A549 (cell line): ENCODE measurements around the gene SH3PXD2A. TPM values are rescaled to one million over a fixed set of nuclear protein-coding genes. Genes with fewer than 3 reads are reported as not detected.

ENCODE experiments used
- ATAC-seq, 2 experiments: fragments of 200-7000 bp in 1 of 2; fragments of >200 bp in 1 of 2; cut with Nextera tagmentation in 1 of 2; cut with Tn5 transposase in 1 of 2; 3 replicates each; pipeline versions ENCODE4 v1.8.0 to v1.9.1; 2018 to 2020; ENCODE audit warnings: mild to moderate bottlenecking in 1 of 2, moderate library complexity in 1 of 2
- CTCF ChIA-PET: fragments of 300-600 bp; sonication (Branson Sonifier 250); formaldehyde crosslinking; extraction: SDS; loops from one replicate; lab custom pipeline; 2021; ENCODE audit warnings: antibody characterized with exemption, inconsistent platforms; lab: Yijun Ruan, JAX
- POLR2A ChIA-PET: fragments of 350-600 bp; formaldehyde crosslinking; extraction: SDS; loops from one replicate; lab custom pipeline; 2021; ENCODE audit warnings: antibody characterized with exemption, inconsistent platforms; lab: Yijun Ruan, JAX
- DNase-seq, 2 experiments: peaks; one replicate each; pipeline versions ENCODE4 v3.0.0 to v3.0.0-alpha.2; 2011 to 2016; ENCODE audit warnings: low read depth in 1 of 2, low spot score in 1 of 2
- FAIRE-seq: peaks from 2 replicates; lab custom pipeline; 2011; peaks lifted over from hg19 to GRCh38; lab: Jason Lieb, UNC
- H3K27ac ChIP-seq, 2 experiments: fragments of >200 bp; sonication (Bioruptor Twin); formaldehyde crosslinking; 3 replicates each; pipeline ENCODE4 v1.5.1; 2016 to 2017
- H3K4me1 ChIP-seq: fragments of >200 bp; sonication (Bioruptor Twin); formaldehyde crosslinking; 3 replicates; pipeline ENCODE4 v1.6.1; 2016
- H3K4me2 ChIP-seq: fragments of >200 bp; sonication (Bioruptor Twin); formaldehyde crosslinking; 3 replicates; pipeline ENCODE4 v1.6.1; 2016
- H3K4me3 ChIP-seq: fragments of >200 bp; sonication (Bioruptor Twin); formaldehyde crosslinking; 3 replicates; pipeline ENCODE4 v1.5.1; 2016
- H3K9me3 ChIP-seq: fragments of >200 bp; sonication (Bioruptor Twin); formaldehyde crosslinking; 3 replicates; pipeline ENCODE4 v1.6.1; 2016
- CBX8 ChIP-seq: fragments of 200-600 bp; sonication (generic); IDR thresholded peaks from 2 replicates; pipeline ENCODE4 v1.6.1; 2016
- CEBPB ChIP-seq, 2 experiments: fragments of >200 bp in 1 of 2; sonication (Bioruptor Twin) in 1 of 2; formaldehyde crosslinking in 1 of 2; IDR thresholded peaks; 2 replicates each; pipeline ENCODE4 v1.6.1; 2012 to 2016
- CHD2 ChIP-seq: fragments of 150-350 bp; IDR thresholded peaks from 2 replicates; pipeline ENCODE4 v1.6.1; 2014; ENCODE audit warnings: low read length; ENCODE audit not compliant: partially characterized antibody
- CTCF ChIP-seq: fragments of >200 bp; sonication (Bioruptor Twin); formaldehyde crosslinking; IDR thresholded peaks from 3 replicates; pipeline ENCODE4 v1.5.1; 2016
- ELK1 ChIP-seq: fragments of 150-350 bp; IDR thresholded peaks from 2 replicates; pipeline ENCODE4 v1.6.1; 2014; ENCODE audit warnings: low read depth, mild to moderate bottlenecking, low read length
- FOSL2 ChIP-seq, 2 experiments: fragments of 450-650 bp in 1 of 2; fragments of >200 bp in 1 of 2; sonication (Bioruptor Twin) in 1 of 2; formaldehyde crosslinking; IDR thresholded peaks; 2 replicates each; pipeline versions ENCODE4 v1.5.0 to v1.6.1; 2016 to 2020; ENCODE audit warnings: mild to moderate bottlenecking in 1 of 2, moderate library complexity in 1 of 2
- JUNB ChIP-seq: fragments of >200 bp; sonication (Bioruptor Twin); formaldehyde crosslinking; IDR thresholded peaks from 2 replicates; pipeline ENCODE4 v1.6.1; 2016
- KDM1A ChIP-seq: fragments of 200-600 bp; sonication (generic); IDR thresholded peaks from 2 replicates; pipeline ENCODE4 v1.6.1; 2016; ENCODE audit warnings: low read depth, mild to moderate bottlenecking
- MAFK ChIP-seq: fragments of 450-650 bp; IDR thresholded peaks from 2 replicates; pipeline ENCODE4 v1.6.1; 2014; ENCODE audit not compliant: partially characterized antibody
- RARB ChIP-seq: fragments of 250-450 bp; sonication (Bioruptor Pico); IDR thresholded peaks from 2 replicates; pipeline ENCODE4 v1.8.0; 2021; ENCODE audit warnings: mild to moderate bottlenecking, moderate library complexity
- RCOR1 ChIP-seq: fragments of 150-350 bp; IDR thresholded peaks from 2 replicates; pipeline ENCODE4 v1.6.1; 2014; ENCODE audit warnings: antibody characterized with exemption, low read length, low read depth
- RNF2 ChIP-seq: fragments of 200-600 bp; sonication (generic); IDR thresholded peaks from 2 replicates; pipeline ENCODE4 v1.6.1; 2016; ENCODE audit warnings: low read depth, mild to moderate bottlenecking, antibody characterized with exemption, moderate library complexity, borderline replicate concordance
- SMC3 ChIP-seq: fragments of >200 bp; sonication (Bioruptor Twin); formaldehyde crosslinking; IDR thresholded peaks from 3 replicates; pipeline ENCODE4 v1.6.1; 2018; ENCODE audit warnings: inconsistent platforms
- ZC3H11A ChIP-seq: fragments of 450-650 bp; IDR thresholded peaks from 2 replicates; pipeline ENCODE4 v1.6.1; 2014; ENCODE audit warnings: antibody characterized with exemption, mild to moderate bottlenecking
- ZFP36 ChIP-seq: fragments of 450-650 bp; IDR thresholded peaks from 2 replicates; pipeline ENCODE4 v1.6.1; 2014; ENCODE audit warnings: borderline replicate concordance; ENCODE audit not compliant: partially characterized antibody
- ZNF302 ChIP-seq: fragments of 250-450 bp; sonication (Bioruptor Pico); IDR thresholded peaks from 2 replicates; pipeline ENCODE4 v1.9.0; 2021; ENCODE audit warnings: inconsistent platforms, mild to moderate bottlenecking, moderate library complexity
- ZSCAN20 ChIP-seq: fragments of 250-450 bp; sonication (Bioruptor Pico); IDR thresholded peaks from 2 replicates; pipeline ENCODE4 v1.8.0; 2022; ENCODE audit warnings: mild to moderate bottlenecking, moderate library complexity
- WGBS: methylation state at CpG from one replicate; pipeline ENCODE4 v1.1.6; 2017; ENCODE audit errors: missing lambda C conversion rate; 5-methylcytosine and 5-hydroxymethylcytosine counted together
- polyA plus RNA-seq, 4 experiments: library from polyadenylated mRNA; depleted of rRNA in 3 of 4; stranded (reverse); fragments of >200 nt; fragmentation: RNase III in 1 of 4; extraction: RNeasy Plus Mini Kit Qiagen cat#74134 plus additional on column Dnase treatment in 1 of 4; gene quantifications; 2 replicates in 3 of 4; 3 replicates in 1 of 4; pipeline ENCODE4 v1.2.3, GENCODE V29; 2011 to 2017
- TF ChIP-seq, protein P1 (sequence below): fragments of 450-650 bp; IDR thresholded peaks from 2 replicates; pipeline ENCODE4 v1.6.1; 2014; ENCODE audit warnings: antibody characterized with exemption
- TF ChIP-seq, protein P2 (sequence below): fragments of 200-600 bp; sonication (generic); IDR thresholded peaks from 2 replicates; pipeline ENCODE4 v1.6.1; 2016; ENCODE audit warnings: antibody characterized with exemption, mild to moderate bottlenecking, moderate library complexity

SH3PXD2A gene
- polyA plus RNA-seq, 2 of the 4 experiments (the other 2 are of a cell fraction), result 2.4 to 3.9 TPM

DNA sequence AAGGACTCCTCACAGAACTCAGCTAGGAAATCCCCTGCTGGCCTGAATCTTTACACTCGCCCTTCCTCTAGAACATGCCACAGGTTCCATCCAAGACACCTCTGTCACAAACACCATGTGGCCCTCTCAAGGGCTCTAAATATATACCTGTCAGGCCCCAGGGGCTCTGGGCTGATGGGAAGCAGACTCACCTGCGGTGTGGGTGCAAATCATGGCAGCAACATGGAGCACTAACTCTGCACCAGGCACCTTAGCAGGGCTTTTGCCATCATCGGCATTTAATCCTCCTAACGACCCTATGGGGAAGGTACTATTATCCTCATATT, 17.3 kb downstream of the SH3PXD2A start:
- no peak overlapping the region for H3K4me3 ChIP-seq
- H3K27ac ChIP-seq, result peak overlapping the region in 1 of 2 experiments; percentile 10; a peak in 1 of 6 replicates
- peaks cover 33% of the 10 kb centered on the region for H3K4me1 ChIP-seq
- H3K9me3 ChIP-seq, result 0 out of 3 replicates have a peak, but pooled peaks cover under 1% of the 10 kb centered on the region
- POLR2A ChIA-PET, result no interaction called here
- TF ChIP-seq CHD2 (no peak), ZSCAN20 (no peak), ZNF302 (CRISPR knock-in tag) (no peak), CEBPB (IDR thresholded peaks at IDR 0.05) (no peak), CTCF (no peak), RCOR1 (no peak)
- TF ChIP-seq, protein P1, sequence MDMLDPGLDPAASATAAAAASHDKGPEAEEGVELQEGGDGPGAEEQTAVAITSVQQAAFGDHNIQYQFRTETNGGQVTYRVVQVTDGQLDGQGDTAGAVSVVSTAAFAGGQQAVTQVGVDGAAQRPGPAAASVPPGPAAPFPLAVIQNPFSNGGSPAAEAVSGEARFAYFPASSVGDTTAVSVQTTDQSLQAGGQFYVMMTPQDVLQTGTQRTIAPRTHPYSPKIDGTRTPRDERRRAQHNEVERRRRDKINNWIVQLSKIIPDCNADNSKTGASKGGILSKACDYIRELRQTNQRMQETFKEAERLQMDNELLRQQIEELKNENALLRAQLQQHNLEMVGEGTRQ, result no peak
- H3K4me2 ChIP-seq, result no peak overlapping the region
- FAIRE-seq (no peak), ATAC-seq (no peak), DNase-seq (no peak)
- WGBS, result 72% methylated on average over 3 of the region's 4 CpGs
- CTCF ChIA-PET, result interaction anchor here (0.9 to 3.3 kb wide), 7 partner anchors 9 to 125 kb away, joined by 3 to 15 read pairs (median 3); partner anchors contain the start of gene SH3PXD2A

- CTCF ChIA-PET, result interaction anchor here (0.8 to 3.3 kb wide), 8 partner anchors 10 to 285 kb away, joined by 3 to 15 read pairs (median 3); partner anchors contain the start of genes SFR1 and SH3PXD2A
- ATAC-seq, result no peak
Measured at GRCh38 chr10:103837370-103838069, 17.9 kb downstream of the SH3PXD2A start.

More at GRCh38 chr10:103837370-103838069, 17.9 kb downstream of the SH3PXD2A start:
- H3K4me1 ChIP-seq, result peaks cover 33% of the 10 kb centered on the region
- POLR2A ChIA-PET, result interaction anchor here (0.6 kb wide), 1 partner anchor 84 kb away, joined by 4 read pairs; no protein-coding TSS in a partner anchor
- FAIRE-seq (no peak), DNase-seq (no peak)
- peak overlapping the region in 1 of 2 experiments; percentile 14; a peak in 2 of 6 replicates for H3K27ac ChIP-seq
- 72% methylated on average over 10 of the region's 10 CpGs for WGBS
- H3K9me3 ChIP-seq, result 0 out of 3 replicates have a peak, but pooled peaks cover 4% of the 10 kb centered on the region
- no peak for TF ChIP-seq MAFK
- no peak for TF ChIP-seq CTCF
- no peak for TF ChIP-seq KDM1A
- TF ChIP-seq ELK1, result no peak
- TF ChIP-seq RARB (CRISPR knock-in tag), result no peak
- no peak for TF ChIP-seq RNF2
- no peak for TF ChIP-seq JUNB
- no peak for TF ChIP-seq SMC3
- TF ChIP-seq FOSL2 (IDR thresholded peaks at IDR 0.05), result no peak
- TF ChIP-seq FOSL2 (CRISPR knock-in tag; IDR thresholded peaks at IDR 0.05), result no peak
- TF ChIP-seq ZC3H11A, result no peak
- TF ChIP-seq CBX8, result no peak
- TF ChIP-seq, protein P2, sequence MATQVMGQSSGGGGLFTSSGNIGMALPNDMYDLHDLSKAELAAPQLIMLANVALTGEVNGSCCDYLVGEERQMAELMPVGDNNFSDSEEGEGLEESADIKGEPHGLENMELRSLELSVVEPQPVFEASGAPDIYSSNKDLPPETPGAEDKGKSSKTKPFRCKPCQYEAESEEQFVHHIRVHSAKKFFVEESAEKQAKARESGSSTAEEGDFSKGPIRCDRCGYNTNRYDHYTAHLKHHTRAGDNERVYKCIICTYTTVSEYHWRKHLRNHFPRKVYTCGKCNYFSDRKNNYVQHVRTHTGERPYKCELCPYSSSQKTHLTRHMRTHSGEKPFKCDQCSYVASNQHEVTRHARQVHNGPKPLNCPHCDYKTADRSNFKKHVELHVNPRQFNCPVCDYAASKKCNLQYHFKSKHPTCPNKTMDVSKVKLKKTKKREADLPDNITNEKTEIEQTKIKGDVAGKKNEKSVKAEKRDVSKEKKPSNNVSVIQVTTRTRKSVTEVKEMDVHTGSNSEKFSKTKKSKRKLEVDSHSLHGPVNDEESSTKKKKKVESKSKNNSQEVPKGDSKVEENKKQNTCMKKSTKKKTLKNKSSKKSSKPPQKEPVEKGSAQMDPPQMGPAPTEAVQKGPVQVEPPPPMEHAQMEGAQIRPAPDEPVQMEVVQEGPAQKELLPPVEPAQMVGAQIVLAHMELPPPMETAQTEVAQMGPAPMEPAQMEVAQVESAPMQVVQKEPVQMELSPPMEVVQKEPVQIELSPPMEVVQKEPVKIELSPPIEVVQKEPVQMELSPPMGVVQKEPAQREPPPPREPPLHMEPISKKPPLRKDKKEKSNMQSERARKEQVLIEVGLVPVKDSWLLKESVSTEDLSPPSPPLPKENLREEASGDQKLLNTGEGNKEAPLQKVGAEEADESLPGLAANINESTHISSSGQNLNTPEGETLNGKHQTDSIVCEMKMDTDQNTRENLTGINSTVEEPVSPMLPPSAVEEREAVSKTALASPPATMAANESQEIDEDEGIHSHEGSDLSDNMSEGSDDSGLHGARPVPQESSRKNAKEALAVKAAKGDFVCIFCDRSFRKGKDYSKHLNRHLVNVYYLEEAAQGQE, result no peak
- TF ChIP-seq ZFP36, result no peak
- no peak overlapping the region for H3K4me3 ChIP-seq
- no peak overlapping the region for H3K4me2 ChIP-seq
